PC-3 (cell line): ENCODE measurements around the gene ADI1. TPM values are rescaled to one million over a fixed set of nuclear protein-coding genes. Genes with fewer than 3 reads are reported as not detected.

Experiments used
- ATAC-seq: fragments of 200-7000 bp; cut with Tn5 transposase; 2 replicates; pipeline ENCODE4 v1.9.1; 2020; ENCODE audit warnings: mild to moderate bottlenecking, moderate library complexity
- BruUV-seq: library from RNA; stranded (reverse); fragments of 400-500 nt; replicated peaks from 2 replicates; lab custom pipeline; 2021; lab: Mats Ljungman, UMichigan
- CTCF ChIA-PET: fragments of 300-600 bp; sonication (Branson Sonifier 250); formaldehyde crosslinking; loops from one replicate; lab custom pipeline; 2022; ENCODE audit warnings: antibody characterized with exemption; lab: Charles Lee
- POLR2A ChIA-PET: fragments of 300-600 bp; sonication (Branson Sonifier 250); formaldehyde crosslinking; loops from one replicate; lab custom pipeline; 2022; ENCODE audit warnings: antibody characterized with exemption; ENCODE audit not compliant: unreplicated experiment; lab: Charles Lee
- DNase-seq: peaks from one replicate; pipeline ENCODE4 v3.0.0-alpha.2; 2015
- H2AFZ ChIP-seq: fragments of 300-600 bp; sonication (generic); 2 replicates; pipeline ENCODE4 v1.6.0; 2016; ENCODE audit warnings: antibody characterized with exemption, low read length
- H3F3A ChIP-seq: fragments of 300-600 bp; sonication (generic); one replicate; pipeline ENCODE4 v1.6.0; 2017; ENCODE audit warnings: antibody characterized with exemption, low read length, control low read depth, mild to moderate bottlenecking; ENCODE audit not compliant: unreplicated experiment
- H3K27ac ChIP-seq: fragments of 300-600 bp; sonication (generic); 2 replicates; pipeline ENCODE4 v1.5.1; 2016; ENCODE audit warnings: mild to moderate bottlenecking, low read length
- H3K27me3 ChIP-seq: fragments of 300-600 bp; sonication (generic); 2 replicates; pipeline ENCODE4 v1.6.1; 2016; ENCODE audit warnings: low read length, mixed read lengths
- H3K36me3 ChIP-seq: fragments of 300-600 bp; sonication (generic); 2 replicates; pipeline ENCODE4 v1.6.1; 2016; ENCODE audit warnings: low read depth, mixed run types, low read length, mixed read lengths
- H3K4me1 ChIP-seq: fragments of 300-600 bp; sonication (generic); 2 replicates; pipeline ENCODE4 v1.5.1; 2016; ENCODE audit warnings: low read length; ENCODE audit not compliant: insufficient read depth
- H3K4me2 ChIP-seq: fragments of 300-600 bp; sonication (generic); 2 replicates; pipeline ENCODE4 v1.6.0; 2016; ENCODE audit warnings: low read length
- H3K4me3 ChIP-seq: fragments of 300-600 bp; sonication (generic); 2 replicates; pipeline ENCODE4 v1.5.1; 2016; ENCODE audit warnings: mild to moderate bottlenecking, low read length, mixed read lengths
- H3K79me2 ChIP-seq: fragments of 300-600 bp; sonication (generic); 2 replicates; pipeline ENCODE4 v1.6.1; 2017; ENCODE audit warnings: low read length, mixed read lengths
- H3K9ac ChIP-seq: fragments of 300-600 bp; sonication (generic); 2 replicates; pipeline ENCODE4 v1.6.0; 2016; ENCODE audit warnings: mild to moderate bottlenecking, low read length
- H3K9me2 ChIP-seq: fragments of 300-600 bp; sonication (generic); replicated peaks from 2 replicates; pipeline ENCODE4 v1.6.1; 2016; ENCODE audit warnings: mixed run types, low read length, mixed read lengths
- H3K9me3 ChIP-seq: fragments of 300-600 bp; sonication (generic); 2 replicates; pipeline ENCODE4 v1.6.1; 2016; ENCODE audit warnings: low read length, mixed read lengths
- H4K20me1 ChIP-seq: fragments of 300-600 bp; sonication (generic); 2 replicates; pipeline ENCODE4 v1.6.1; 2016; ENCODE audit warnings: low read length, mixed read lengths
- EZH2 ChIP-seq: fragments of 300-600 bp; sonication (generic); IDR thresholded peaks from one replicate; pipeline ENCODE4 v1.6.1; 2017; ENCODE audit warnings: antibody characterized with exemption, mild to moderate bottlenecking, low read length; ENCODE audit not compliant: unreplicated experiment
- EZH2phosphoT487 ChIP-seq: fragments of 300-600 bp; sonication (generic); IDR thresholded peaks from 2 replicates; pipeline ENCODE4 v1.6.1; 2018; ENCODE audit warnings: mild to moderate bottlenecking, antibody characterized with exemption, low read length, borderline replicate concordance
- intact Hi-C: fragments of 100-400 bp; cut with micrococcal nuclease; formaldehyde crosslinking; loops from 2 replicates; pipeline ENCODE4 v1.9.0; 2023
- total RNA-seq: library from RNA; depleted of rRNA; stranded (reverse); fragments of >200 nt; gene quantifications from 2 replicates; pipeline ENCODE4 v1.2.3, GENCODE V29; 2014
- TF ChIP-seq, protein P1 (sequence below): fragments of 300-600 bp; sonication (generic); conservative IDR thresholded peaks from 2 replicates; pipeline ENCODE4 v1.5.1; 2017; ENCODE audit warnings: antibody characterized with exemption, low read depth, mild to moderate bottlenecking, low read length

Gene ADI1
- total RNA-seq, 1 experiment from 2014 or later, result 97.8 TPM

DNA sequence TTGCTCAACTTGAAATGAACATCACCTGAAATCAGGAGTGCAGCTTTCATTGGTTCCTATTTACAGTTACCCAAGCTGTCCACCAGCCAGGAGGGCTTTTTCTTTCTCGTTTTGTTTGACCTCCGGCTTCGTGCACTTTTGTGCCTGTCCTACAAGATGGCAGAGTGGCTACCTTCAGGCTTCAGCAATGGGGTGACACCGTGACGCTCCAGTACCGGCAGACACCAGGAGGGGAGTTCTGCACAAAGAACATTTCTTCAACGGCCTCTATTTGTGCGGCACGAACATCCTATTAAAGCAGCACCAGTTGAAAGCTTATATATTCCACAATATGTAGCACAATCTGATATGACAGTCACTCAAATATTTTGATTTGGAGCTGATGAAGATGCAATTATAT is 20.5 kb upstream of the ADI1 start:
- Histone ChIP-seq H3F3A (no peaks in the 10 kb centered on the region), H3K4me2 (no peak overlapping the region), H3K9ac (no peak overlapping the region), H3K9me3 (no peaks in the 10 kb centered on the region), H3K36me3 (peaks cover 35% of the 10 kb centered on the region), H3K79me2 (peaks cover 17% of the 10 kb centered on the region; the same call in 1 of the 2 replicates), H4K20me1 (no peaks in the 10 kb centered on the region), H2AFZ (no peak overlapping the region), H3K4me1 (peaks cover 24% of the 10 kb centered on the region), H3K27ac (no peak overlapping the region), H3K4me3 (no peak overlapping the region), H3K9me2 (no peaks in the 10 kb centered on the region), H3K27me3 (no peaks in the 10 kb centered on the region)
- ATAC-seq (no peak), DNase-seq (no peak)
- no TSS peak for BruUV-seq
- no peak for TF ChIP-seq EZH2phosphoT487
- TF ChIP-seq EZH2, result no peak
- TF ChIP-seq, protein P1, sequence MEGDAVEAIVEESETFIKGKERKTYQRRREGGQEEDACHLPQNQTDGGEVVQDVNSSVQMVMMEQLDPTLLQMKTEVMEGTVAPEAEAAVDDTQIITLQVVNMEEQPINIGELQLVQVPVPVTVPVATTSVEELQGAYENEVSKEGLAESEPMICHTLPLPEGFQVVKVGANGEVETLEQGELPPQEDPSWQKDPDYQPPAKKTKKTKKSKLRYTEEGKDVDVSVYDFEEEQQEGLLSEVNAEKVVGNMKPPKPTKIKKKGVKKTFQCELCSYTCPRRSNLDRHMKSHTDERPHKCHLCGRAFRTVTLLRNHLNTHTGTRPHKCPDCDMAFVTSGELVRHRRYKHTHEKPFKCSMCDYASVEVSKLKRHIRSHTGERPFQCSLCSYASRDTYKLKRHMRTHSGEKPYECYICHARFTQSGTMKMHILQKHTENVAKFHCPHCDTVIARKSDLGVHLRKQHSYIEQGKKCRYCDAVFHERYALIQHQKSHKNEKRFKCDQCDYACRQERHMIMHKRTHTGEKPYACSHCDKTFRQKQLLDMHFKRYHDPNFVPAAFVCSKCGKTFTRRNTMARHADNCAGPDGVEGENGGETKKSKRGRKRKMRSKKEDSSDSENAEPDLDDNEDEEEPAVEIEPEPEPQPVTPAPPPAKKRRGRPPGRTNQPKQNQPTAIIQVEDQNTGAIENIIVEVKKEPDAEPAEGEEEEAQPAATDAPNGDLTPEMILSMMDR, result no peak
- intact Hi-C loops, result loop anchor here (5.0 kb wide), 1 partner anchor 112 kb away; no protein-coding TSS in a partner anchor
- CTCF ChIA-PET, result no interaction called here
- POLR2A ChIA-PET, result interaction anchor here (0.7 kb wide), 1 partner anchor 18 kb away, joined by 6 read pairs; no protein-coding TSS in a partner anchor

DNA sequence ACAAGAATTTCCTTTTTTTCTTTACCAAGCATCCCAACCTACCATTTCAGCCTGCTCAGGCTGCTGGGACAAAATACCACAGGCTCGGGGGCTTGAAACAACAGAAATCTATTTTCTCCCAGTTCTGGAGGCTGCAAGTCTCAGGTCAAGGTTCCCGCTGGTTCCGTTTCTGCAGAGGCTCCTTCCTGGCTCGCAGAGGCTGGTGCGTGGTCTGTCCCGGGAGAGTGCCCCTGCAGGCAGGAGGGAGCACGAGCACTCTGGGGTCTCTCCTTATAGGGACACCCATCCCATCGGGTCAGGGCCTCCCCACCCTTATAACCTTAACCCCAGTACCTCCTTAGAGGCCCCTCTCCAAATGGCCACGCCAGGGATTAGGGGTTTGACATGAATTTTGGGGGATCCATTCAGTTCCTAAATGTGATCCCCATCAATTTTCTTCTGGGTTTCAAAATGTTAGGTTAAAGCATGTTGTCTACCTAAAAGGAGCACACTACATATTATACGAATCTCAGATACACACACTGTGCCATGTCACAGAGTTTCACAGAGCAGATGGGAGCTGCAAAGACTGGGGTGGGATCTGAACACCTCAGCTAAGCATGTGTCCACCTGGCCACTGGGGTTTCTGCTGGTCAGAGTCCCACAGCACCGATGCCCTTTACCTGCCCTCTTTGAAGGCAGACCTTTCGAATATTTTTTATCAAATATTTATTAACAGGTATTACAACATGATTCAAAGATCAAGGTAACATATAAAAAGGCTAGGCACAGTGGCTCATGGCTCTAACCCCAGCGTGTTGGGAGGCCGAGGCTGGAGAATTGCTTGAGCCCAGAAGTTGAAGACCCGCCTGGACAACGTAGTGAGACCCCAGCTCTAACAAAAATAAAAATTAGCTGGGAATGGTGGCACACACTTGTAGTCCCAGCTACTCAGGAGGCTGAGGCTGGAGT is 17.6 kb upstream of the ADI1 start:
- H3K9me2 ChIP-seq, result no peaks in the 10 kb centered on the region
- H3K27me3 ChIP-seq, result no peaks in the 10 kb centered on the region
- POLR2A ChIA-PET, result interaction anchor here (0.5 kb wide), 1 partner anchor 12 kb away, joined by 3 read pairs; no protein-coding TSS in a partner anchor
- BruUV-seq, result no TSS peak
- H3K79me2 ChIP-seq, result no peaks in the 10 kb centered on the region
- TF ChIP-seq EZH2phosphoT487, result no peak
- TF ChIP-seq, protein P1, result peak; percentile 57
- TF ChIP-seq EZH2, result no peak
- H3F3A ChIP-seq, result no peaks in the 10 kb centered on the region
- DNase-seq, result peak; percentile 37
- H4K20me1 ChIP-seq, result no peaks in the 10 kb centered on the region
- intact Hi-C loops, result loop anchor here (1.0 to 5.0 kb wide), 2 partner anchors 18 to 115 kb away; partner anchors contain the start of gene ADI1
- H2AFZ ChIP-seq, result peak overlapping the region; percentile 80
- peak overlapping the region; percentile 54 for H3K4me3 ChIP-seq
- CTCF ChIA-PET, result interaction anchor here (0.5 to 1.1 kb wide), 3 partner anchors 13 to 75 kb away, joined by 3 to 4 read pairs (median 3); no protein-coding TSS in a partner anchor
- peak overlapping the region; percentile 77 for H3K9ac ChIP-seq
- peak overlapping the region; percentile 77 for H3K4me2 ChIP-seq
- peaks cover 11% of the 10 kb centered on the region for H3K36me3 ChIP-seq
- peak overlapping the region; percentile 95 for H3K27ac ChIP-seq
- peaks cover 26% of the 10 kb centered on the region for H3K4me1 ChIP-seq
- peak; percentile 32 for ATAC-seq
- H3K9me3 ChIP-seq, result no peaks in the 10 kb centered on the region
